SK-N-SH (cell line): ENCODE results near the gene STK4. TPM values are rescaled to one million over a fixed set of nuclear protein-coding genes. Genes with fewer than 3 reads are reported as not detected.

Experiments
- CTCF ChIA-PET: fragments of 300-600, 350-600 bp; formaldehyde crosslinking; extraction: SDS; loops from one replicate; lab custom pipeline; 2021; lab: Yijun Ruan, JAX
- POLR2A ChIA-PET: fragments of 350-600 bp; sonication (Branson Sonifier 250); formaldehyde crosslinking; extraction: SDS; loops from one replicate; lab custom pipeline; 2020; ENCODE audit warnings: antibody characterized with exemption, inconsistent platforms; lab: Yijun Ruan, JAX
- DNase-seq: peaks from one replicate; pipeline ENCODE4 v3.0.0; 2012
- H2AFZ ChIP-seq: fragments of 200-600 bp; sonication (generic); 2 replicates; pipeline ENCODE4 v1.8.1; 2016; ENCODE audit warnings: antibody characterized with exemption, mild to moderate bottlenecking, low read depth
- H3F3A ChIP-seq: fragments of 200-600 bp; sonication (generic); replicated peaks from 2 replicates; pipeline ENCODE3; 2016; ENCODE audit warnings: antibody characterized with exemption, mild to moderate bottlenecking; ENCODE audit not compliant: insufficient read depth
- H3K27ac ChIP-seq, 2 experiments: fragments of 200-500 bp in 1 of 2; fragments of 200-600 bp in 1 of 2; sonication (Bioruptor generic) in 1 of 2; sonication (generic), shearing (Covaris generic) in 1 of 2; 2 replicates each; pipeline versions ENCODE4 v1.5.1 to v1.6.1; 2014 to 2016; ENCODE audit warnings: low read depth in 2 of 2, inconsistent platforms in 1 of 2, low read length in 1 of 2, mild to moderate bottlenecking in 1 of 2, mixed read lengths in 1 of 2
- H3K27me3 ChIP-seq: fragments of 200-600 bp; sonication (generic), shearing (Covaris generic); 2 replicates; pipeline ENCODE4 v1.6.1; 2016; ENCODE audit warnings: mixed run types; ENCODE audit not compliant: insufficient read depth
- H3K36me3 ChIP-seq, 2 experiments: fragments of 200-500 bp in 1 of 2; fragments of 200-600 bp in 1 of 2; sonication (Bioruptor generic) in 1 of 2; sonication (generic) in 1 of 2; replicated peaks in 1 of 2; 2 replicates each; pipeline versions ENCODE3 to v1.5.1; 2014 to 2016; ENCODE audit warnings: low read length in 1 of 2, mild to moderate bottlenecking in 1 of 2; ENCODE audit not compliant: insufficient read depth in 2 of 2, control insufficient read depth in 1 of 2
- H3K4me1 ChIP-seq, 2 experiments: fragments of 200-500 bp in 1 of 2; fragments of 200-600 bp in 1 of 2; sonication (Bioruptor generic) in 1 of 2; sonication (generic), shearing (Covaris generic) in 1 of 2; 2 replicates each; pipeline versions ENCODE4 v1.5.1 to v1.6.1; 2014 to 2016; ENCODE audit warnings: low read depth in 1 of 2, low read length in 1 of 2, mixed run types in 1 of 2; ENCODE audit not compliant: insufficient read depth in 2 of 2, control insufficient read depth in 1 of 2
- H3K4me2 ChIP-seq: fragments of 200-600 bp; sonication (generic), shearing (Covaris generic); 2 replicates; pipeline ENCODE4 v1.6.1; 2017; ENCODE audit warnings: mixed run types
- H3K4me3 ChIP-seq, 2 experiments: fragments of 200-500 bp in 1 of 2; fragments of 200-600 bp in 1 of 2; sonication (Bioruptor generic) in 1 of 2; sonication (generic), shearing (Covaris generic) in 1 of 2; 2 replicates each; pipeline versions ENCODE4 v1.5.1 to v1.8.1; 2014 to 2016; ENCODE audit warnings: low read depth in 2 of 2, inconsistent platforms in 1 of 2, low read length in 1 of 2, mild to moderate bottlenecking in 1 of 2, mixed read lengths in 1 of 2, moderate library complexity in 1 of 2
- H3K79me2 ChIP-seq: fragments of 200-600 bp; sonication (generic); 2 replicates; pipeline ENCODE4 v1.8.1; 2017; ENCODE audit warnings: mild to moderate bottlenecking; ENCODE audit not compliant: insufficient read depth
- H3K9ac ChIP-seq: fragments of 200-600 bp; sonication (generic); 2 replicates; pipeline ENCODE4 v1.6.1; 2017; ENCODE audit warnings: mixed run types
- H3K9me2 ChIP-seq: fragments of 200-600 bp; sonication (generic); 2 replicates; pipeline ENCODE4 v1.6.1; 2017; ENCODE audit warnings: mixed run types
- H3K9me3 ChIP-seq: fragments of 200-600 bp; sonication (generic); 2 replicates; pipeline ENCODE4 v1.6.1; 2017; ENCODE audit warnings: mixed run types, mild to moderate bottlenecking, moderate library complexity
- H4K20me1 ChIP-seq: fragments of 200-600 bp; sonication (generic); 2 replicates; pipeline ENCODE4 v1.6.1; 2017; ENCODE audit warnings: mild to moderate bottlenecking, mixed run types; ENCODE audit not compliant: insufficient read depth
- FOSL2 ChIP-seq: IDR thresholded peaks from 2 replicates; pipeline ENCODE4 v1.4.0; 2012; ENCODE audit warnings: low read depth, mild to moderate bottlenecking, moderate library complexity, borderline replicate concordance
- TCF12 ChIP-seq: IDR thresholded peaks from 2 replicates; pipeline ENCODE4 v1.4.0; 2012
- USF1 ChIP-seq: IDR thresholded peaks from 2 replicates; pipeline ENCODE4 v1.4.0; 2012; ENCODE audit warnings: low read depth, borderline replicate concordance
- USF2 ChIP-seq: fragments of 150-350 bp; IDR thresholded peaks from 2 replicates; pipeline ENCODE4 v1.6.1; 2017; ENCODE audit warnings: antibody characterized with exemption, low read length, low read depth, borderline replicate concordance
- WGBS: methylation state at CpG from one replicate; pipeline ENCODE4 v1.1.6; 2017; ENCODE audit warnings: low lambda C conversion rate; 5-methylcytosine and 5-hydroxymethylcytosine counted together
- polyA plus RNA-seq, 3 experiments: library from polyadenylated mRNA; depleted of rRNA; stranded (reverse); fragments of >200 nt; gene quantifications; 2 replicates each; pipeline ENCODE4 v1.2.3, GENCODE V29; 2012
- small RNA-seq, 7 experiments: library from RNA; depleted of rRNA; stranded (forward); fragments of <200 nt; gene quantifications; one replicate each; pipeline ENCODE3, GENCODE V24; 2012

Gene STK4
- polyA plus RNA-seq, 1 of the 3 experiments (the other 2 are of a cell fraction): 11.4 TPM

- Histone ChIP-seq H3K9me2 (no peaks in the 10 kb centered on the region), H3F3A (no peaks in the 10 kb centered on the region), H3K27me3 (peaks cover 13% of the 10 kb centered on the region; the same call in 1 of the 2 replicates), H3K79me2 (no peaks in the 10 kb centered on the region), H3K4me3 (no peak overlapping the region), H3K4me1 (no peaks in the 10 kb centered on the region), H3K9ac (no peak overlapping the region), H2AFZ (no peak overlapping the region), H3K4me2 (no peak overlapping the region), H3K9me3 (no peaks in the 10 kb centered on the region), H3K27ac (no peak overlapping the region), H3K36me3 (no peaks in the 10 kb centered on the region), H4K20me1 (no peaks in the 10 kb centered on the region)
- 33% methylated on average over 1 of the region's 2 CpGs for WGBS
- POLR2A ChIA-PET: no interaction called here
- no peak for DNase-seq
- CTCF ChIA-PET: interaction anchor here (1.9 to 3.0 kb wide), 2 partner anchors 16 to 33 kb away, joined by 4 to 15 read pairs; no protein-coding TSS in a partner anchor
- no peak for TF ChIP-seq USF1
- no peak for TF ChIP-seq FOSL2
- TF ChIP-seq TCF12: no peak
- no peak for TF ChIP-seq USF2
Measured at GRCh38 chr20:45128099-45128498, 161.8 kb downstream of the STK4 start.

Small RNA genes within 50 kb of the gene (small RNA-seq; reads per million reads assigned to genes)
- 0 reads per million in 7 experiments for gene RF00019

Other genes starting within 250 kb of the STK4 start
- gene KCNK15, start 220.6 kb upstream of the STK4 start, polyA plus RNA-seq (2012; rRNA removed): 0.02 and 0.10 TPM in 2 replicates
- 0.13 and 0.44 TPM in 2 replicates for gene RIMS4, start 156.0 kb upstream of the STK4 start, polyA plus RNA-seq (2012; rRNA removed)
- 84.3 and 94.3 TPM in 2 replicates for gene YWHAB, start 80.8 kb upstream of the STK4 start, polyA plus RNA-seq (2012; rRNA removed)
- 205 and 251 TPM in 2 replicates for gene PABPC1L, start 56.5 kb upstream of the STK4 start, polyA plus RNA-seq (2012; rRNA removed)
- gene TOMM34, start 6.1 kb upstream of the STK4 start, polyA plus RNA-seq (2012; rRNA removed): 40.5 and 51.4 TPM in 2 replicates
- 0.07 and 0.13 TPM in 2 replicates for gene KCNS1, start 134.6 kb downstream of the STK4 start, polyA plus RNA-seq (2012; rRNA removed)
- 0.08 and 0.11 TPM in 2 replicates for gene WFDC5, start 148.7 kb downstream of the STK4 start, polyA plus RNA-seq (2012; rRNA removed)
- gene WFDC12, start 158.0 kb downstream of the STK4 start, polyA plus RNA-seq (2012; rRNA removed): not detected in 2 replicates
- 0.12 TPM in 1 of 2 replicates, not detected in the other for gene PI3, start 208.4 kb downstream of the STK4 start, polyA plus RNA-seq (2012; rRNA removed)
- not detected in 2 replicates for gene SEMG1, start 240.5 kb downstream of the STK4 start, polyA plus RNA-seq (2012; rRNA removed)